CD4-positive, alpha-beta T cell treated with Interleukin-17A for 1 hour (primary cell): ENCODE results near the gene MCTP1.

Experiments used
- DNase-seq: peaks from one replicate; pipeline ENCODE4 v3.0.0-alpha.2; 2020

Gene MCTP1

DNA sequence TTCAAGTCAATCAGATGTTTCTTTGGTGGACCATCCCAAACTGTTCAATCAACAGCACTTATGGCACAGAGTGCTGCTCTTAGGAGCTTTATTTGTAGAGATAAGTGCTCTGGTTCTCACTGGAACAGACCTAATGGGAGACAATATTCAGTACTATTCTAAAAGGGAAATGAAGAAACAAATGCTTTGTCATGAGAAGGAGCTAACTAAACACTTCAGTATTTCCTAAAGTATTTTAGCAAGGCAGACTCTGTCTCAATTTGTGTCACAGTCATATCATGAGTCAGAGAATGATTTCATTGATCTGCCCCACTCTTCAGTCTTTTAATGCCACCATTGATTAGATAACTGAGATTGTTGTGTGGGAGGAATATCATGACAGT, 491.1 kb downstream of the MCTP1 start:
- DNase-seq, result no peak

DNA sequence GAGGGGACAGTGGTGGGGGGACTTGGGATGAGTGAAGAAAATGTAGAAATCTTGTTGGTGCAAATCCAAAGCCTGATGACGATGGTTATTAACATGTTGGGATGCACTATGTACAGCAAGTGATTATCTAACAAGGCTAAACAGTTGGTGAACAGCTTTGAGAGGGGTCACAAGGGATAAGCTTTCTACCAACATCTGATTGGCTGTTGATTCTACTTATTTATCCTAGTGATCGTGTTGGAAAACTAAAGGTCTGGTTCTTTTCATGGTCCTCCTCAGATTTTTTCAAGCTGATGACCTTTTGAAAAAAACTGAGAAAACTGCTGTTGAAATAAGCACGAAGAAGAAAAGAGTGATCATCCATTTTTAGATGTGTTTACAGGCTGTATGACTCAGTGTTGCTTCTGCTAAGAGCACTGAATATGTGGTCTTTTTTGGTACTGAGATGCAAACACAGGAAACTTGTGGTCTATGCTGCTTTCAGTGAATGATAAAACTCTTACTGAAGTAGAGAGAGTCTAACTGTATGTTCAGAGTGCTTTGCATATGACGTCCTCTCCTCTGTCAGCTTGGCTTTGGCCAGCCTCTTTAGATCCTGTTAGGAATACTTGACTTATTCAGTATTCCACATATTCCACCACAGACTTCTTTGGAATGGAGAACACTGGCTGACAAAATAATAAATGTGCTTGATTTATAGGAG, 491.6 kb downstream of the MCTP1 start:
- peak; percentile 68 for DNase-seq

DNA sequence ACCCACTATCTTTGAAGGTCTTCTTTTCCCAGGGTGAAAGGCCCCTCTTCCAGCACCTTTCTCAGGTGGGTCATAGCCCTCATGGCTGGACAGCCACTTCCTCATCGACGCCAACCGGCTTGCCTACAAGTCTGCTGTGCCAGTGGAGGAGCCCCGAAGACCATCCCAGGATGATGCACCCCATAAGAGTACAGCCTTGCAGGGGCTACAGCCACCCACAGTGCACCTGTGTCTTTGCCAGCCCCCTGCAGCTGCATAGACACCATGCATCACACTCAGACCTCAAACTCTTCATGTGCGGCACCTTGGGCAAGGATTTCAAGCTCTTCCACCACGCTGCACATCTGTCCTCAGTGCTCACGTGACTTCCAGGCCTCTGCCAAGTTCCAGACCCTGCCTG, 493.1 kb downstream of the MCTP1 start:
- no peak for DNase-seq

DNA sequence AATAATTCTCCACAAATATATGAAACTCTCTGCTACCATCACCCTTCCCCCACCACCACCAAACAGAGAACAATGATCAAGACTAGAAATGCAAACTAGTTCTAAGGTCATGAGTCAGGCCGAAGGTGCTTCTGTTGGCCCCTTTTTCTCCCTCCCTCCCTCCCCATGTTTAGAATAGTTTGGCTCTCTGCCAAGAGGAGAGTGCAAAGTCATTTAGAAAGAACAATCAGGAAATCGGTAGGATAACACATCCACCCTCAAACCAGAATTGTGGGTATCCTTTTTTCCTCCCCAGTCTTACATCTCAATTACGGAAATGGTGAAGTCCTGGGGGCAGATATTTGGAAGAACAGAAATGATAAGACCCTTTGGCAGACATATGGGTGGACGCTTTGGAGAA, 496.4 kb downstream of the MCTP1 start:
- no peak for DNase-seq

DNA sequence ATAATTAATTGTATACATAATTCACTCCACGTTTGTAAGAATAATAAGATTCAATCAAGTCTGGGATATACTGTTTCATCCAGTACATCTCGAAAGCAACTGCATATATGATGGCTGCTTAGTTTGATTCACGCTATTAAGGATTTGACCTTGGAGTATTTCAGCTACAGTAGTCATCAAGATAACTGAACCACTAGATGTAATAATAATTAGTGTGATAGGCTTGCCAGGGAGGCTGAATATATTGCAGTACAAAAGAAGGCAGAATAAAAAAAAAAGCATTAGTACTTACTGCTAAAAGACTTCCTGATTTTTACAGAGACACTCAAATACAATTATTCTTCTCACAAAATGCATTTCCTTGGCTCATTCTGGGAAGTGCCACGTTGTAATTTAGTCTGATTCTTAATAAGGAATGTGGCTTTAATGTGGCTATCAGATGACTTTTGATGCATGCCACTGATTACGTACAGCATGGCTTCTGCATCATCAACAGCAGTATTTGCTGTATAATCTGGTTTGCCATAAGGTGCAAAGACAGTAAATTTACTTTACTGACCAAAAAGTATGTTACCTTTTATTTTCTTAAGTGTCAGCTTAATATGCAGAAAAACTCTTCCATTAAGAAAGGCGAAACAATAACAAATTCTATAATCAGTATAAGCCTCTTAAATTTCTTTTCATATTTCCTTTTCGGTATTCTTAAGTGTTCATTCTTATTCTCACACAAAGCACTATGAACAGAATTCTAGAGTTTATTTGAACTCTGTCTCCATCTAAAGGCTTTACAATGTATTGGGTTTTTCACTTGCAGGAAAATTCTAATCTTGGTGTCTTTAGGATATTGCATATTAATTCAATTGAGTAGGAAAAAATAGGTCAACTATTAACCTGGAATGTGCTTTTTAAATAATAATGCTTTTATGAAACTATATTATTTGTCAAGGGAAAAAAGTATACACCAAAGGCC, 500.1 kb downstream of the MCTP1 start:
- DNase-seq, result no peak

DNA sequence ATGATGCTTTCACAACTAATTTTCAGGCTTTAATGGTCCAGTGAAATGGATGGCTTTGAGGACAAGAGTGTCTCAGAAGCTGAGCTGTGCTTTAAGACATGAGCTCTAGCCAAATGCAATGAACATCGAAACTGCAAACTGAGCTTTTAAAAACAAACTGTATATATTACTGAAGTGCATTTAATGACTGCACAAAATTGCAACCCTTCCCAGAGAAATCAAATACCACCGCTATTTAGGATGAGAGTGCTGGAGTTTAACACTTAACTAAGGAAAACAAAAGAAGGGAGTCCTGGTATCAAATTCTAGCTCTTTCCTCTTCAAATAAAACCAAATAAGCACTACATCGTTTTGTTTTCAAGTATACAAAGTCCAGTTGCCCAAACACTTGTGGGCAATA, 502.5 kb downstream of the MCTP1 start:
- no peak for DNase-seq

DNA sequence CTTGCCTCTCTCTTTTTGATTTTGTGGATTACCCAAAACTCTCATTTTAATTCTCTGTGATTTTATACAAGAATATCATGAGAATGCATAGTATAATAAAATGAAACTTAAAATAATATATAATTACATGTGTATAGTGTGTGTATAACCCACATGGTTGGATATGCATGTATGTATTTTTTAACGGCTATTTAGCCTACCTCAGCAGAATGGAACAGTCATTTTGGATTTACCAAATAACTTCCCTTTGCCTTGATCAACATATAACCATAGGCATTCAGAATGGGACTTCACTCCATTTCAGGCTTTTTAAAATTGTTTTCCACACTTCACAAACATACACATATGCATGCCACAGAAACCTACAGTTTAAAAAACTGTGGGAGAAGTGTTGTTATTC, 505.2 kb downstream of the MCTP1 start:
- DNase-seq, result no peak

DNA sequence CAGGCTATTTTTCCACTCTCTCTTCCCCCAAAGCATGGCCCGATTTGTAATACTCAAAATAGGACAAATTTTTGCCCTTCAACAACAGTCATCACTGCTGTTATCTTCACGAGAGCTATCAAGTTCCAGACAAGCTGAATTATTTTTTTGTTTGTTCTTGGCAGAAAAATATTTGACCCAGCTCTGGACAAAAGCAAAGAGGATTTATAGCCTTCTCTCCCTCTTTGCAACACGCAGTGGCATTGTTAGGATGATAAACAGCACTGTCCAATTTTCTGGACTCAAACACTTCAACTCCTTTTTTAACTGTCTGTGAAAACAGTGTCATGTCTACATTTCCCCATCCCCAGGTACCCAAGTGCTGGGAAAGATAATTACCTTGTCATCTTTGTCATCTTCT, 506.2 kb downstream of the MCTP1 start:
- DNase-seq, result no peak

DNA sequence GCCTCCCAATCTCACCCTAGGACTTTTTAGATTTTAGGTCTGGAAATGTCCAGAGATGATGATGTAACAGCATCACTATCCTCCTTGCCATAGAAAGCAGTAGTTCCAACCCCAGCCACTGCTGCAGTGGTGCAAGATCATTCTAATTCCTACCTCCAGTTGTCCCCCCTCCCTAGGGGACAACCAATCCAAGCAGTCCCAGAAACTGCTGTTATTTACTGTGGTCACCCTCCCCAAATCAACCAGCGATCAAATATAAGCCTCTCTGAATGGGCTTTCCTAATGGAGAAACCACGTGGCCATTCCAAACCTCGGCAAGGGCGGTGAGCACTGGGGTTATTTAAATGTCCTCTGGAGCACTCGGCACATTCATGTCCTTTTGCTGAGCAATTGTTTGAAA, 506.6 kb downstream of the MCTP1 start:
- DNase-seq, result no peak

DNA sequence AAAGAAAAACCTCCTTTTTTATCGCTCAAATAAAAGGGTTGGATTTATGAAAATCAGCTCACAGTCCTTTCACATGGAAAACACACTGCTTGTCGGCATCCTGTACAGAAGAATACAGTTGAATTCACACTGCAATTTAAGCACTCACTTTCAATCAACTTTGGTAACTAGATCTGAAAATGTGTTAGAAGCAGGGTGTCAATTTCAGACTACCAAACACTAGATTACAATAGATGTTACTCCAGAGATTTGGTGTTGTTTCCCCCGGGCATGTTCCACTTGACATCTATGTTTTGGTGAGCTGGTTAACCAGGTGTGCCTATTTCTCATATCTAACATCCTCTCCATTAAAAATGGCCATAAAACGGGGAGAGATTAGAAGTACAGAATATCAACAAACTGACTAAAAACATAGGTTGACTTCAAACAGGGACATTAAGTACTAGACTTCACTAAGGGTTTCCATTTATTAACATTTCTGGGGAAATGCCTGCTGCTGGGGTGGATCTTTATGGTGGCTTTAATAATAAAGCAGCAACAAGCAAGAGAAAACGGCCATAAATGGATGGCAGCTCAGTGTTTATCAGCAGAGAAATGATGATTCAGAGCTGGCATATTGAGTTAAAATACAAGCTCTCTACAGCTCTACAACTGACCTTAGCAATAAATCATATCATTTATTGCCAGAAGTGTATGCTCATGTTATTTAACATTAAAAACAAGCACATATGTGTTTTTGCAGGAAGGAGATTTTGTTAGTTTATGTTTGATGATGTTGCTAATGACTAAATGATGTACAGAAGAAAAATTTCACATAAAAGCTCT, 507.6 kb downstream of the MCTP1 start:
- no peak for DNase-seq

DNA sequence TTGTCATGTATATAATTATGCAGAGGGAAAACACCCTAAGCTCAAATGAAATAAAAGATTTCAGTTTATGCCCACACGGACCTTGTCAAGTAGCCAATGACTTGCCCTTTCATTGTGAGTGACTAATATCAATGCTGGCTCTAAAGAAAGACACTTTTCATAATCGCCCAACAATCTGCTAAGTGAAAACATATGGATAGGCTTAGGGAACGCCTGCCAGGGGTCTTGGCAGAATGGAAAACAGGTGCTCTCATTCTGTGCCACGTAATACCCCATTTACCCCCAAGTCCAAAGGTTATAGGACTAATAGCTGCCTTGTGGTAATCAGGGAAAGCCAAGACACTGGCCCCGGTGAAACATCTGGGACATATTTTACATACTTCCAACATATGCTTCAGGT, 508.7 kb downstream of the MCTP1 start:
- DNase-seq, result no peak

DNA sequence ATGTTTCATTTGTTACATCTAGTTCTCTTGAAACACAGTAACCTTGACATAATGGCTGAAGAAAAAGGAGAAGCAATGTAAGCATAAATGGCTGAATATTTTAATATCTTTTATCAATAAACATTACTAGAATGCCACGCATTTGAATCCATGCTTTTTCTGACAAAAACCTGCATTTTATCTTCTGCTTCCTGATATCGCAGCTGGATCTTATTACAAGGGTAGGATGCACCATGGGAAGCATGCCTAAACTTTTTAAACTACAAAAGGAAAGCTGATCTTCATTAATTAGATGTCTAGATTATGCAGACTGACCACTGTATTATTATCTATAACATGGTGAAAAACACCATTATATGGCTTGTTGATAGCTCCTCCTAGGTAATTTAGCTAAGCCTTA, 509.8 kb downstream of the MCTP1 start:
- DNase-seq, result no peak

DNA sequence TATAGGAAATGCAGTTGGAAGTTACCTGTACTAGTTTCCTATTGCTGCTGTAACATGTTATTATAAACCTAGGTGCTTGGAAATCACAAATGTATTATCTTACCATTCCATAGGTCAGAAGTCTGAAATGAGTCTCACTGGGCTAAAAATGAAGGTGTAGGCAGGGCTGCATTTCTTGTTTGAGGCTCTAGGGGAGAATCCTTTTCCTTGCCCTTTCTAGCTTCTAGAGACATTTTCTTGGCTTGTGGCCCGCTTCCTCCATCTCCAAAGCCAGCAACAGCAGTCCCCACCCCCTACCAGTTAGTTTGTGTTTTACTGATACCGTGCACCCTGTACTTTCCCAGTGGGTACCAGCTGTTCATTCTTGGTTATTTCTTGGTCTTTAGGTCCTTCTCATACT, 513.2 kb downstream of the MCTP1 start:
- DNase-seq, result no peak

DNA sequence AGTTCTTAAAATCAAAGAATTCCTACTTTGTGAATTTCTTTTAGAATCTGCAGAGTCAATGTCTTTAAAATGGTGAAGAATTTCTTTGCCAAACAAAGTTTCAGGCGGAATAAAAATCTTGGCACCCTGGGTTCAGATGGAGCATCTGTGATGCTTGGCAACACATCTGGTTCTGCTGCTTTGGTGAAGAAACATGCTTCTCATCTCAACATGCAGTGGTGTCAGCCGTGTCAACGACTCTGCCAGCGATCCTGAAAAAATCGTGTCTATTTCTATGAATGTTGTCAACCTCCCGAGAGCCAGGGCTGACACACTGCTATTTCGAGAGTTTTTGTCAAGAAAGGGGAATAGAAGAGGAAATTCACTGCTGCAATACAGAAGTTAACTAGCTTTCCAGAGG, 514.9 kb downstream of the MCTP1 start:
- no peak for DNase-seq

DNA sequence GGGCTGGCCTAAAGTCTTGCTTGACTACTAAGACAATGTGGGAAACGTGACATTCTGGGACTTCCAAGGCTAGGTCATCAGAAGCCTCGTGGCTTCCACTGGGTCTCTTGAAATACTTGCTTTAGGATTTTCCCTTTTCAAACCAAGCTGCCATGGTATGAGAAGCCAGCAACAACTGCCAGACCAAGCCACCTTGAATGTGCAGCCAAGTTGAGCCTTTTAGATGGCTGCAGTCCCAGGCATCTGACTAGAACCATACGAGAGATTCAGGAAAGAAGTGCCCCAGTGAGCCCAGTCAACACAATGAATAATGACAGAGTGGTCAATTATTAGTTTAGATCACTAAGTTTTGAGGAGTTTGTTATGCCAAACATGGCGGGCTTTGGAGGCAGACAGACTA, 523.1 kb downstream of the MCTP1 start:
- no peak for DNase-seq

DNA sequence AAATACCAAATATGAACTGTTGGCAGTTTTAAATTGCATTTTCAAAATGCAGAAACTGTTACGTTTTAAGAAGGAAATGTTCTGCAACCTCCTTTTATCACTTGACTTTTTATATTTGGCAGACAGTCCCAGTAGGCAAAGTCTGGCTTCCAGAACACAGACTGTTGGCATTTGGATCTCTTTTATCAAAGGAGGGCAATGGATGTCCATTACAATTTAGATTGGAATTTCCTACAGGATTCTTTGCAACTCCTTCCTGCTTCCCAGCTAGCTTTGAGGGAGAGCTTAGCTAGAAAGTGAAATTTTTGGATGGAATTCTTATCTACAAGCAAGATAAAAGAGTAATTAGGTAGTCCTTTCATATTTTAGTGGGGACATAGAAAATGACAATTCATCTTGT, 523.8 kb downstream of the MCTP1 start:
- DNase-seq, result no peak

DNA sequence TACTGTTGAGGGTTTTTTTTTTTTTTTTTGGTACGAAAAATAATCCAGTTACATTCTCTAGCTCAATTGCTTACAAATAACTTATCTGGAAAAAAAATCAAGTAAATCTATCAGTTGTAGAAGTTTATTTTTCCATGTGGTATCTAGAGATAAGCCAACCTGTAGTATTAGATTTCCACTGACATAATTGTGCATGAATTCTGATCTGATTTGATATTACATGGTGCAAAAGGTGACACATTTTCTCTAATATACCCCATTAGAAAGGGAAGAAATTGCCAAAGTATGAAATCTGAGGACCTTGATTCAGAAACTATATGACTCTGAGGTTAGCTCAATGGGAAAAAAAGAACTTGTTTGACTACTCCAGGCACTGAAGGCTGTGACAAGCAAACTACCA, 524.9 kb downstream of the MCTP1 start:
- DNase-seq, result no peak

DNA sequence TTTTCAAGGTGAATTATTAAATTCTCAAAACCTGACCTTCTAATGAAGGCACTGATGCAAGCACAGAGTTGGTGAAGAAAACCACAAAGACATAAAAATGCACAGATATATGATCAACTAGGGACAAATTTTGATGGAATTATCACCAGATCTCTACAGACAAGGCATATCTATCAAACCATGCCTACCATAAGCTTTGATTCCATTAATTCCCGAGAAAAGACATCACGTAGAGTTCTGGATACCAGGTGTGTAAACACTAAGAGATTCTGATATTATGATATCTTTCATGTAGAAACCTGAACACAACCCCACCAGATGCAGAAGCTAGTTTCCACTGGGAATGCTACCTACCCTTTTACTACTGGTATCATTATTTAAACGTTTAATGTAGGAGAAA, 525.9 kb downstream of the MCTP1 start:
- no peak for DNase-seq

DNA sequence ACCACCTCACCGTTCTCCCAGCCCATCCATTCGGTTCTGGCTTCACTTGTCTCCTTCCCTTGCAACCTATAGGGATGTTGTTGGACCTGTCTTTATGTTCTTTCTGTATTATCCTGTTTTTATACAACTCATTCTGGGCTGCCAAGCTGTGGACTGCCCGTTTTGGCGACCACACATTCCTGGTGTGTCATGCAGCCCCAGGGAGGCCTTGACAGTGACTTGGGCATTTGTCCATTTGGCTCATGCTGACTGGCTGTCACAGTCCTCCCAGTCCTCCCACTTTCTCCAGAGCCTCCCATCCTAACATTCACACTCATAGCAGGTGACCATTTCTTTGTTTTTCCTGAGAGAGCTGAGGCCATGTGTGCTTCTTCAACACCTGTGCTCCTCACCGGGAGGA, 530.1 kb downstream of the MCTP1 start:
- DNase-seq, result no peak

DNA sequence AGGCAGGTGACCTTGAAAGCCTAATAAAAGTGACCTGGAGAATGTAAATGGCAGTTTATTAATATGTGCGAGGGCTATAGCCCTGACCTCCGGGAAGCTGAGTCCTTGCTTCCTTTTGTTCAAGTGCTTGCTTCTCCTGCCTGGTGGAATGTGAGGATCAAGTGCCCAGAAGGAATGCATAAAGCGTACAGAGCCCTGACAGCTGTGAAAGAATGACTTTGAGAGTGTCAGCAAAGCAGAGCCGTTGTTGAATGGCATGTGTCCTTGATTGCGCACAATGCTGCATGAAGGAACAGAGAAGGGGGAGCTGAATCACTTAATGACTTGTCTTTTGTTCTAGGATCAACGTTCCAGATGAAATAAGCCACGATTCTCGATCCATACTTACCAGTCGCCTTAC, 533.4 kb downstream of the MCTP1 start:
- DNase-seq, result no peak

DNA sequence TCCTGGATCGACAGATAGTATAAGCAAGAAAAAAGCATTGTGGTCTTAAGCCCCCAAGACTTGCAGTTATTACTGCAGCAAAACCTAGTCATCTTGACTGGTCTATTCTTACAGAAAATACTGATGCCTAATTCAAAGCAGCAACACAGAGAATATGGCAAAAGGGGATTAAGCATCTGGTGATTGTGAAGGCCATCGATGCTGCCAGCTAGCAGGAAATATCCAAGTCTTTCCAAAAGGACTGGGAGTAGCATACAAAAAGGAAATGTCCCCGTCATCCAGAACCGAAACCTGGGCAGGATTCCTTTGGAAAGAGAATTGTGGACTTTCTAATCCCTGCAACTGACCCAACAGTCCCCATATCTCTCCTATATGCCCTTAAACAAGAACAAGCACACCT, 534.2 kb downstream of the MCTP1 start:
- DNase-seq, result no peak

DNA sequence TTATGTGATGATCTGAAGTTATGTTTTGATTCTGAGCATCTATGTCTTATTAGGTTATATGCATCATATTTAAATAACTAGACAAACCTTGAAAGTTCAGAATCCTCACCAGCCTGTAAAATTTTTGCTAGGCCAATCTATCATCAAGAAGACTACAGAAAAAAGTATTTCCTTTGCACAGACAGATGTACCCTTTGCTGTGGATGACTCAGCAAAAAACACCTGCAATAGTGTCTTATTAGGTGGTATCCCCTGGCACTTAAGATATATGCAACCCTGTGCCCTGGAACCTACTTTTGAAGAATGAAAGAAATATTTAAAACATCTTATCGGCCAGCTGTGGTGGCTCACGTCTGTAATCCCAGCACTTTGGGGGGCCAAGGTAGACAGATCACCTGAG, 535.9 kb downstream of the MCTP1 start:
- DNase-seq, result no peak

DNA sequence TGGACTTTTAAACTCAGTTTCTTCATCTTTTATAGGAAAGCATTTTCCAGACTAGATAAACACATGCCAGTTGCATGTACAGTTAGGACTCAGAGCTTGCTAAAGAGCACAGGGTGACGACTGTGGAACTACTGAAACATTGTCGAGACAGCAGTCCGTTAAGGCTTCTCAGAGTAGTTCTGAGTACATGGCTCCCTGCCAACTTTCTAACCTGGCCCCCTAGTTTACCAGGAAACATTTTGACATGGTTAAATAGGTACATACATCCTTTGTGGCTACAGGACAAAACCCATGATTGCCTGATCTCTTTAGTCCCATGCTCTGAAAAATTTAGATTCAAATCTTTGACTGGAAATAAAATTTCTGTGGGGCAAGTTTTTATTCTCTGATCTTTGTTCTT, 536.7 kb downstream of the MCTP1 start:
- DNase-seq, result no peak

DNA sequence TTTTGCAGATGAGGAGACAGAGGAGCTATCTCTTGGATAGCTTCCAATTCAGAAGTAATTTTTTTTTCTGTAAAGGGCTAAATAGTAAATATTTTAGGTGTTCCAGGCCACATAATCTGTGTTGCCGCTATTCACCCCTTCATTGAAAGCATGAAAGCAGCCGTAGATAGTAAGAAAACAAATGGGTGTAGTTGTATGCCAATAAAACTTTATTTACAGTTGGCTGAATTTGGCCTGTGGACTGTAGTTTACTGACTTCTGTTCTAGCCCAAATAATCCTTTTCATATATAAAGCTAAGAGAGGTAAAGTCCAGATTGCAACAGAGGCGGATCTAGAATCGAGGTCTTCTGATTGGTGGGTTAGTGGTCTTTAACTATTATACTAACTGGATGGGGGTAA, 537.5 kb downstream of the MCTP1 start:
- DNase-seq, result no peak
